ENCODE measurements around the gene TOPORS.

DNA sequence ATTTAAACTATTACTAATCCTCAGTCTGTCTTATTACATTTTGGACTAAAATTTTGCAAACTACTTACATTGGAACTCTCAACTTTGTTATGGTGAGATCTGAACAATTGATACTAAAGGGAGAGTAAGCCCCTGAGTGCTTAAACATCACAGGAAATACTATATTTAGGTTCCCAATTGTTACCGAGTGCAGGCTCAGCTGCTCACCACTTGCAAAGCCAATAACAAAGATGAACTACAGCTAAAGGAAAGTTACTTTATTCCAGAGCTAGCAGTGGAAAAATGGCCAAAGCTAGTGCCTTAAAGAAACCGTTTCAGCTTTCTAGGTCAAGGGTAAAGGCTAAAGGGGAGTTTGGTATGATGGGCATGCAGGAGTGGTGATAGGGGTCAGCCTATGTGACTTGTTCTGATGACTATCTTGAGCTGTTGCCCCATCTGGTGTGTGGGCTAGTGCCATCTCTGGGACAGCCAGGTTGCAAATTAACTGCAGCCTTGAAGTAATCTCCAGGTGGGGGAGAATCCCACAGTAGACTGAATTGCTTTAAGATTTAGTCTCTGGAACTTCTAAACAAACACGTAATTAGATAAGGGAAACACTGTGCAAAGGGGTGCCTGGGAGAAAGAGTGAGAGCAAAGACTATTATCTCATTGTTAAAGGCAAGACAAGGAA, 28.4 kb upstream of the TOPORS start:
- TF ChIP-seq, protein P1, sequence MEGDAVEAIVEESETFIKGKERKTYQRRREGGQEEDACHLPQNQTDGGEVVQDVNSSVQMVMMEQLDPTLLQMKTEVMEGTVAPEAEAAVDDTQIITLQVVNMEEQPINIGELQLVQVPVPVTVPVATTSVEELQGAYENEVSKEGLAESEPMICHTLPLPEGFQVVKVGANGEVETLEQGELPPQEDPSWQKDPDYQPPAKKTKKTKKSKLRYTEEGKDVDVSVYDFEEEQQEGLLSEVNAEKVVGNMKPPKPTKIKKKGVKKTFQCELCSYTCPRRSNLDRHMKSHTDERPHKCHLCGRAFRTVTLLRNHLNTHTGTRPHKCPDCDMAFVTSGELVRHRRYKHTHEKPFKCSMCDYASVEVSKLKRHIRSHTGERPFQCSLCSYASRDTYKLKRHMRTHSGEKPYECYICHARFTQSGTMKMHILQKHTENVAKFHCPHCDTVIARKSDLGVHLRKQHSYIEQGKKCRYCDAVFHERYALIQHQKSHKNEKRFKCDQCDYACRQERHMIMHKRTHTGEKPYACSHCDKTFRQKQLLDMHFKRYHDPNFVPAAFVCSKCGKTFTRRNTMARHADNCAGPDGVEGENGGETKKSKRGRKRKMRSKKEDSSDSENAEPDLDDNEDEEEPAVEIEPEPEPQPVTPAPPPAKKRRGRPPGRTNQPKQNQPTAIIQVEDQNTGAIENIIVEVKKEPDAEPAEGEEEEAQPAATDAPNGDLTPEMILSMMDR (IDR thresholded peaks at IDR 0.05; ENCODE audit: insufficient read depth, low read length, poor library complexity, severe bottlenecking), result no peak
- no peak for TF ChIP-seq EZH2phosphoT487 (conservative IDR thresholded peaks at IDR 0.05; ENCODE audit: low read length)
